HCT116 (cell line): ENCODE measurements around the gene UBAP2. TPM values are rescaled to one million over a fixed set of nuclear protein-coding genes. Genes with fewer than 3 reads are reported as not detected.

Experiments used
- ATAC-seq: fragments of 200-7000 bp; cut with Tn5 transposase; 2 replicates; pipeline ENCODE4 v1.9.1; 2020; ENCODE audit warnings: mild to moderate bottlenecking, moderate library complexity
- BruUV-seq: library from RNA; stranded (reverse); fragments of 400-500 nt; replicated peaks from 2 replicates; lab custom pipeline; 2021; lab: Mats Ljungman, UMichigan
- CTCF ChIA-PET: fragments of 300-600 bp; sonication (Branson Sonifier 250); formaldehyde crosslinking; loops from one replicate; lab custom pipeline; 2021; ENCODE audit warnings: antibody characterized with exemption; lab: Charles Lee
- POLR2A ChIA-PET: fragments of 300-600, 350-600 bp; sonication (Branson Sonifier 250); formaldehyde crosslinking; loops from one replicate; lab custom pipeline; 2021; ENCODE audit warnings: antibody characterized with exemption; lab: Charles Lee
- RAD21 ChIA-PET, 2 experiments: fragments of 300-600 bp; sonication (Branson Sonifier 250); formaldehyde crosslinking; loops; one replicate each; lab custom pipeline; 2023; ENCODE audit warnings: low total read pairs in 2 of 2; ENCODE audit not compliant: uncharacterized antibody in 2 of 2, unreplicated experiment in 2 of 2, low non-redundant PET in 1 of 2; lab: Charles Lee
- DNase-seq: peaks from one replicate; pipeline ENCODE4 v3.0.0-alpha.2; 2010; ENCODE audit warnings: low read depth, low spot score
- H2AFZ ChIP-seq: fragments of 200-600 bp; shearing (Covaris generic), sonication (generic); 2 replicates; pipeline ENCODE4 v1.6.1; 2017; ENCODE audit warnings: low read depth, mixed run types, mixed read lengths, antibody characterized with exemption, low read length; ENCODE audit not compliant: poor library complexity, severe bottlenecking
- H3K27ac ChIP-seq: 2 replicates; pipeline ENCODE4 v1.5.1; 2012; ENCODE audit warnings: low read depth, low read length
- H3K27me3 ChIP-seq: fragments of 200-600 bp; sonication (generic); 2 replicates; pipeline ENCODE4 v1.6.1; 2016; ENCODE audit warnings: mixed run types, low read length, mixed read lengths; ENCODE audit not compliant: insufficient read depth
- H3K36me3 ChIP-seq, 2 experiments: fragments of 200-500 bp in 1 of 2; fragments of 200-600 bp in 1 of 2; sonication (Bioruptor generic) in 1 of 2; sonication (generic) in 1 of 2; 2 replicates each; pipeline versions ENCODE4 v1.5.1 to v1.6.1; 2014 to 2016; ENCODE audit warnings: low read length in 2 of 2, inconsistent platforms in 1 of 2, mixed read lengths in 1 of 2, mixed run types in 1 of 2; ENCODE audit not compliant: insufficient read depth in 2 of 2, control insufficient read depth in 1 of 2
- H3K4me1 ChIP-seq, 2 experiments: fragments of 200-600 bp in 1 of 2; sonication (generic) in 1 of 2; 2 replicates each; pipeline versions ENCODE4 v1.5.1 to v1.6.1; 2012 to 2017; ENCODE audit warnings: low read length in 2 of 2, inconsistent platforms in 1 of 2, mild to moderate bottlenecking in 1 of 2, mixed read lengths in 1 of 2, mixed run types in 1 of 2, moderate library complexity in 1 of 2; ENCODE audit not compliant: insufficient read depth in 2 of 2, control insufficient read depth in 1 of 2
- H3K4me2 ChIP-seq: fragments of 200-600 bp; sonication (generic); 2 replicates; pipeline ENCODE4 v1.6.1; 2017; ENCODE audit warnings: mixed run types, low read length, mixed read lengths
- H3K4me3 ChIP-seq, 2 experiments: fragments of 200-600 bp in 1 of 2; sonication (generic) in 1 of 2; replicated peaks in 1 of 2; 2 replicates each; pipeline ENCODE4 v1.5.1; 2011 to 2016; ENCODE audit warnings: low read length in 2 of 2, control low read depth in 1 of 2, low read depth in 1 of 2, mild to moderate bottlenecking in 1 of 2, mixed read lengths in 1 of 2, mixed run types in 1 of 2
- H3K79me2 ChIP-seq: fragments of 200-600 bp; sonication (generic); 2 replicates; pipeline ENCODE4 v1.6.1; 2017; ENCODE audit warnings: mild to moderate bottlenecking, mixed run types, low read length, moderate library complexity, mixed read lengths; ENCODE audit not compliant: insufficient read depth
- H3K9ac ChIP-seq: fragments of 200-600 bp; sonication (generic); 2 replicates; pipeline ENCODE4 v1.6.1; 2016; ENCODE audit warnings: low read length, mixed read lengths
- H3K9me2 ChIP-seq: fragments of 200-600 bp; sonication (generic), shearing (Covaris generic); 2 replicates; pipeline ENCODE4 v1.6.1; 2017; ENCODE audit warnings: mixed run types, mild to moderate bottlenecking, moderate library complexity; ENCODE audit not compliant: insufficient read depth
- H3K9me3 ChIP-seq, 2 experiments: fragments of 200-500 bp in 1 of 2; fragments of 200-600 bp in 1 of 2; sonication (Bioruptor generic) in 1 of 2; sonication (generic) in 1 of 2; 2 replicates each; pipeline ENCODE4 v1.6.1; 2014 to 2017; ENCODE audit warnings: low read length in 2 of 2, mixed read lengths in 2 of 2, inconsistent platforms in 1 of 2, low read depth in 1 of 2, mild to moderate bottlenecking in 1 of 2, mixed run types in 1 of 2, moderate library complexity in 1 of 2; ENCODE audit not compliant: control insufficient read depth in 1 of 2, insufficient read depth in 1 of 2
- H4K20me1 ChIP-seq: fragments of 200-600 bp; sonication (generic), shearing (Covaris generic); 2 replicates; pipeline ENCODE4 v1.6.1; 2017; ENCODE audit warnings: mixed run types, mild to moderate bottlenecking, moderate library complexity; ENCODE audit not compliant: insufficient read depth
- CBX3 ChIP-seq: IDR thresholded peaks from 2 replicates; pipeline ENCODE4 v1.6.1; 2012; ENCODE audit warnings: low read depth
- EGR1 ChIP-seq: IDR thresholded peaks from 2 replicates; pipeline ENCODE4 v1.6.1; 2012; ENCODE audit warnings: low read depth
- EZH2 ChIP-seq: fragments of 200-600 bp; sonication (generic); IDR thresholded peaks from 2 replicates; pipeline ENCODE4 v1.6.1; 2017; ENCODE audit warnings: antibody characterized with exemption, mixed run types
- EZH2phosphoT487 ChIP-seq: fragments of 200-600 bp; IDR thresholded peaks from 2 replicates; pipeline ENCODE4 v1.6.1; 2018; ENCODE audit warnings: antibody characterized with exemption, borderline replicate concordance
- MAX ChIP-seq: IDR thresholded peaks from 2 replicates; pipeline ENCODE4 v1.6.1; 2012
- POLR2AphosphoS5 ChIP-seq: IDR thresholded peaks from 2 replicates; pipeline ENCODE4 v1.6.1; 2011; ENCODE audit warnings: mild to moderate bottlenecking, low read depth, low read length, moderate library complexity
- RAD21 ChIP-seq: IDR thresholded peaks from 2 replicates; pipeline ENCODE4 v1.6.1; 2012; ENCODE audit warnings: low read depth, mild to moderate bottlenecking
- REST ChIP-seq: IDR thresholded peaks from 2 replicates; pipeline ENCODE4 v1.6.1; 2012; ENCODE audit warnings: low read depth
- SIN3A ChIP-seq: IDR thresholded peaks from 2 replicates; pipeline ENCODE4 v1.6.1; 2012; ENCODE audit warnings: low read depth
- SP1 ChIP-seq: IDR thresholded peaks from 2 replicates; pipeline ENCODE4 v1.6.1; 2012; ENCODE audit warnings: low read depth
- SRF ChIP-seq: IDR thresholded peaks from 2 replicates; pipeline ENCODE4 v1.6.1; 2012; ENCODE audit warnings: low read depth
- TCF7L2 ChIP-seq: IDR thresholded peaks from 2 replicates; pipeline ENCODE4 v1.7.0; 2011; ENCODE audit warnings: borderline replicate concordance, inconsistent platforms; ENCODE audit not compliant: insufficient read depth, insufficient read length; ENCODE audit errors: extremely low read depth
- ZBTB33 ChIP-seq: IDR thresholded peaks from 2 replicates; pipeline ENCODE4 v1.6.1; 2011; ENCODE audit warnings: mild to moderate bottlenecking, low read length, moderate library complexity; ENCODE audit not compliant: insufficient replicate concordance; ENCODE audit errors: extremely low read depth
- ZFX ChIP-seq: fragments of 450-650 bp; IDR thresholded peaks from 2 replicates; pipeline ENCODE4 v1.6.1; 2017
- ZNF274 ChIP-seq: fragments of 200-500 bp; sonication (Bioruptor generic); IDR thresholded peaks from 2 replicates; pipeline ENCODE4 v1.6.1; 2014; ENCODE audit warnings: mild to moderate bottlenecking, low read depth, low read length, inconsistent platforms
- intact Hi-C: fragments of 100-400 bp; cut with micrococcal nuclease; formaldehyde crosslinking; loops from 2 replicates; pipeline ENCODE4 v1.10.0; 2022
- total RNA-seq: library from RNA; stranded (reverse); gene quantifications from one replicate; pipeline ENCODE4 v1.2.1, GENCODE V29; 2021; ENCODE audit not compliant: unreplicated experiment
- TF ChIP-seq, protein P1 (sequence below): IDR thresholded peaks from 2 replicates; pipeline ENCODE4 v1.6.1; 2012

The UBAP2 gene
- total RNA-seq, 1 experiment from 2014 or later: 51.3 TPM

GRCh38 chr9:33939924-33940874, 108.5 kb downstream of the UBAP2 start:
- peaks cover 35% of the 10 kb centered on the region for H3K79me2 ChIP-seq
- H3K9me3 ChIP-seq: no peaks in the 10 kb centered on the region
- peaks cover 33 to 48% of the 10 kb centered on the region in 2 experiments for H3K36me3 ChIP-seq
- ATAC-seq (peak; percentile 39), DNase-seq (no peak)
- no peaks in the 10 kb centered on the region for H3K27me3 ChIP-seq
- intact Hi-C loops: no loop called here
- no peak overlapping the region for H3K4me2 ChIP-seq
- H3K27ac ChIP-seq: 0 out of 2 replicates have a peak overlapping the region, but pooled peaks have one; percentile 5
- no peaks in the 10 kb centered on the region for H3K9me2 ChIP-seq
- no peaks in the 10 kb centered on the region for H4K20me1 ChIP-seq
- ChIA-PET CTCF (no interaction called here), POLR2A (no interaction called here), RAD21 (no interaction called here)
- H3K4me1 ChIP-seq: peaks cover 0 to 15% of the 10 kb centered on the region in 2 experiments; a peak in 3 of 4 replicates
- no peak overlapping the region for H3K9ac ChIP-seq
- H3K4me3 ChIP-seq: no peak overlapping the region
- TF ChIP-seq ZFX (no peak), SRF (no peak), CBX3 (no peak), EGR1 (no peak), SIN3A (no peak), TCF7L2 (no peak), ZNF274 (no peak), RAD21 (no peak), MAX (no peak), EZH2 (no peak), REST (no peak), SP1 (no peak), EZH2phosphoT487 (no peak), POLR2AphosphoS5 (no peak), ZBTB33 (no peak)
- TF ChIP-seq, protein P1, sequence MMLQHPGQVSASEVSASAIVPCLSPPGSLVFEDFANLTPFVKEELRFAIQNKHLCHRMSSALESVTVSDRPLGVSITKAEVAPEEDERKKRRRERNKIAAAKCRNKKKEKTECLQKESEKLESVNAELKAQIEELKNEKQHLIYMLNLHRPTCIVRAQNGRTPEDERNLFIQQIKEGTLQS: no peak
- BruUV-seq: no TSS peak
- no peak overlapping the region for H2AFZ ChIP-seq
